KOPT-K1 (cell line): ENCODE data around the gene ETFBKMT.
"Not testable (repeated sequence)": the region's sequence is repeated elsewhere in the genome, so short reads cannot be mapped to it uniquely, and the experiment has no call there.

Source experiments
- H3K27ac ChIP-seq: fragments of 200-600 bp; sonication (generic); 2 replicates; pipeline ENCODE4 v1.5.1; 2016; ENCODE audit warnings: antibody characterized with exemption, mild to moderate bottlenecking, low read depth, low read length; ENCODE audit not compliant: poor library complexity, severe bottlenecking
- H3K36me3 ChIP-seq: fragments of 200-600 bp; sonication (generic); 2 replicates; pipeline ENCODE4 v1.5.1; 2017; ENCODE audit warnings: antibody characterized with exemption, mild to moderate bottlenecking, low read length, moderate library complexity; ENCODE audit not compliant: insufficient read depth
- H3K9me3 ChIP-seq: fragments of 200-600 bp; sonication (generic); 2 replicates; pipeline ENCODE4 v1.5.1; 2017; ENCODE audit warnings: antibody characterized with exemption, low read length, mild to moderate bottlenecking; ENCODE audit not compliant: insufficient read depth, poor library complexity, severe bottlenecking

The ETFBKMT gene

DNA sequence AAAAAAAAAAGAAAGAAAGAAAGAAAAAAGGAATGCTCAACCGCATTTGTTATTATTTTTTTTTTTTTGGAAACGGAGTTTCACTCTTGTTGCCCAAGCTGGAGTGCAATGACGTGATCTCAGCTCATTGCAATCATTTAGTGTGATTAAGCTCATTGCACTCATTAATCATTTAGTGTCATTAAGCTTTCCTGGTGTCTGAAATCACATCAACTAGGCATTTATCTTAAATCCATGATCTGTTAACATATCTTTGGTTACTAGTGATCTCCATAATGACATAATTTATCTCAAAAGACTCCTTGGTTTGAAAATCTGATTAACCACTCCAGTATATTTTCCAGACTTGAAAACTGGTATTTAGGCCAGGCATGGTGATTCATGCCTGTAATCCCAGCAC lies 26.3 kb downstream of the ETFBKMT start:
- Histone ChIP-seq H3K27ac (no peak overlapping the region), H3K36me3 (peaks cover 47% of the 10 kb centered on the region), H3K9me3 (peaks cover 39% of the 10 kb centered on the region)

DNA sequence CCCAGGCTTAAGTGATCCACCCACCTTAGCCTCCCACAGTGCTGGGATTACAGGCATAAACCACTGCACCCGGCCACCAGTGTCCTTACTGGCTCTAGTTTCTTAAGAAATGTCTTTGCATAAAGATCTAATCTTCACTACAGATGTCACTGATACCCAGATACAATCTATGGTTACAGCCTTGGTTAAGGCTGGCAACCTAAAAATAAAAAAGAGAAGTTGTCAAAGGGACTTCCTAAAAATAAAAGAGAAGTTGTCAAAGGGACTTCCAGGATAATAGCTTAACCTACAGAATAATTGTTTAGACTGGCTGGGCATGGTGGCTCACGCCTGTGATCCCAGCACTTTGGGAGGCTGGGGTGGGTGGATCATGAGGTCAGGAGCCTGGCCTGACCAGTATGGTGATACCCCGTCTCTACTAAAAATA lies 27.6 kb downstream of the ETFBKMT start:
- H3K27ac ChIP-seq = no peak overlapping the region
- peaks cover 47% of the 10 kb centered on the region for H3K36me3 ChIP-seq
- peaks cover 39% of the 10 kb centered on the region for H3K9me3 ChIP-seq

DNA sequence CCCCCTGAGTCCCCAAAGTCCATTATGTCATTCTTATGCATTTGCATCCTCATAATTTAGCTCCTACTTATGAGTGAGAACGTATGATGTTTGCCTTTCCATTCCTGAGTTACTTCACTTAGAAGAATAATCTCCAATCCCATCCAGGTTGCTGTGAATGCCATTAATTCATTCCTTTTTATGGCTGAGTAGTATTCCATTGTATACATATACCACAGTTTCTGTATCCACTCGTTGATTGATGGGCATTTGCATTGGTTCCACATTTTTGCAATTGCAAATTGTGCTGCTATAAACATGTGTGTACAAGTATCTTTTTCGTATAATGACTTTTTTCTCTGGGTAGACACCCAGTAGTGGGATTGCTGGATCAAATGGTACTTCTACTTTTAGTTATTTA lies 30.4 kb downstream of the ETFBKMT start:
- not testable (repeated sequence) for H3K27ac ChIP-seq
- H3K9me3 ChIP-seq = peaks cover 12% of the 10 kb centered on the region
- peaks cover 41% of the 10 kb centered on the region for H3K36me3 ChIP-seq

DNA sequence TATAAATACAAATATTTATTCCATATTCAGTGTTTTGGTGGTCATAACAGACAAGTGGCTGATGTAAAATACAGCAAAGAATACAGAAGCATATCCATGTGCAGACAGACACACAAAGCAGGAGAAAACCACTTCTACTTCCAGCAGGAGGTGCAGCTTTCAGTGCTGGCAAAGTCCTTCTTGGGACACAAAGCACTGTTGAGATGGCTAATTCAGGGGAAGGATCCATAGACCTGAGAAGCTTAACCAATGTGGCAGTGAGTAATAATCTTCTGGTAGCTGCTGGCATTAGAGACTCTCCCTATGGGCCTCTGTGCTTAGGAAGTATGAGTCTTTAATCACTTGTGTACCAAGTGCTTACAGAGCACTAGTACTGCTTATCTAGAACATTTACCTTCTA lies 42.6 kb downstream of the ETFBKMT start:
- peaks cover 30% of the 10 kb centered on the region for H3K36me3 ChIP-seq
- no peak overlapping the region for H3K27ac ChIP-seq
- H3K9me3 ChIP-seq = peaks cover 6% of the 10 kb centered on the region

DNA sequence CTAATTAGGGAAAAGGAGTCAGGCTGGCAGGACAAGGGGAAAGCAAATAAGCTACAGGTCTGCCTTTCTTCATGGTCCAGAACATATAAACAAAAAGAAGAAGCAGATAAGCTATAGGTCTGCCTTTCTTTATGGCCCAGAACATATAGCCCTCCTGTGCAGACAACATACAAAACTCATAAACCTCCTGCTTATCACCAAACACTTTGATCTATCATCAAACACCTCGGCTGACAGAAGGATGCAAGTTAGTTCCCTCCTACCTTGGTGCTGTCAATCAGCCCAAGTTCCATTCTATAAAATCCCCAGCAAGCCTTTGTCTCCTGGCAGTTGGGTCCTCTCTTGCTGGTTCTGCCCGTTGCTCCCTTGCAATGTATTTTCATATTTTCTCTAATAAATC lies 46.1 kb downstream of the ETFBKMT start:
- Histone ChIP-seq H3K36me3 (peaks cover 22% of the 10 kb centered on the region), H3K9me3 (peaks cover 34% of the 10 kb centered on the region), H3K27ac (no peak overlapping the region)

DNA sequence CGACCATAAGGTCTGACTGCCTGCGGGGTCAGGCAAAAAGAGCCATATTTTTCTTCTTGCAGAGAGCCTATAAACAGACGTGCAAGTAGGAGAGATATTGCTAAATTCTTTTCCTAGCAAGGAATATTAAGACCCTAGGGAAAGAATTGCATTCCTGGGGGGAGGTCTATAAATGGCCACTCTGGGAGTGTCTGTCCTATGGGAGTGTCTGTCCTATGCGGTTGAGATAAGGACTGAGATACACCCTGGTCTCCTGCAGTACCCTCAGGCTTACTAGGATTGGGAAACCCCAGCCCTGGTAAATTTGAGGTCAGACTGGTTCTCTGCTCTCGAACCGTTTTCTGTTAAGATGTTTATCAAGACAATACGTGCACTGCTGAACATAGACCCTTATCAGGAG lies 48.6 kb downstream of the ETFBKMT start:
- H3K27ac ChIP-seq = not testable (repeated sequence)
- Histone ChIP-seq H3K36me3 (peaks cover 22% of the 10 kb centered on the region), H3K9me3 (peaks cover 39% of the 10 kb centered on the region)

DNA sequence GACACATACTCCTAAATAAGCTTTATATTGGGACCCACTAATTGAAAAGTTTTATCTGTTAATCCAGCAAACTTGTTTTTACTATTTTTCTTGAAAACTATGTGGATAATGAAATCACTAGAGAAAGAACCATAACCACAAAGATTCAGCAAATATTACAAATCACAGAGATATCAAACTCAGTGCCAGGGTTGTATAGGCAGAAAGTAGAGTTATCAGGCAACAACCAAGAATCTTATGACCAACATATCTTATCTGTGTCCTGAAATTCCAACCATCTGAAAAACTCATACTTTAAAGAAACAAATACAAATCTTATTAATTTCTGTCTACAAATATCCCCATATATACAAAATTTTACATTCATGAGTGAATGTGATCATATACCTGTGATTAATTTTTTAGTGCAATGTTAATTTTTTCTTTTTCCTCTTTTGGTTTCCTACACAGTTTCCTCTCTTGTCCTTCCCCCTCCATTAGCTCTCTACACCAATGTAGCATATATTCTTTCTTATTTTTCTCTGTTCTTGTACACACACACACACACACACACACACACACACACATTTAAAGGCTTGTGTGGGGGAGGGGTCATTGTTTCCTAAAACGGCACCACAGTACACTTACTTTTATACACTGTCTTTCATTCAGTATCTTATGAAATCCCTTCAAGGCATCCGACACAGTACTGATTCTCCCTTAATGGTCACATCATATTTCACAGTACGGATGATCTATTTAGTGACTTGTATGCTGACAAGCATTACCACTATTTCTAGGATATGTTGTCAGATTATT lies 50.7 kb downstream of the ETFBKMT start:
- Histone ChIP-seq H3K27ac (no peak overlapping the region), H3K36me3 (peaks cover 25% of the 10 kb centered on the region), H3K9me3 (peaks cover 44% of the 10 kb centered on the region)

DNA sequence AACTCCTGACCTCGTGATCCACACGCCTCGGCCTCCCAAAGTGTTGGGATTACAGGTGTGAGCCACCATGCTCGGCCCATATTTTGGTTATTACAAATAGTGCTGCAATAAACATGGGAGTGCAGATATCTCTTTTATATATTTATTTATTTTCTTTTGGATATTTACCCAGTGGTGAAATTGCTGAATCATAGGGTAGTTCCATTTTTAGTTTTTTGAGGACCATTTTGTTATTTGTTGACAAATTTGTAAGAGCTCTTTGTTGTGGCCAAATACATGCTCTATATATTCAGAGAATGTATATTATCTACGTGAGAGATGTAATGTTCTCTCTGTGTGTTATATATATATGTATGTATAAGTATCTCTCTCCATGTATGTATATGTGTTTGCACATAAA lies 53.4 kb downstream of the ETFBKMT start:
- Histone ChIP-seq H3K27ac (no peak overlapping the region), H3K36me3 (peaks cover 20% of the 10 kb centered on the region), H3K9me3 (peaks cover 41% of the 10 kb centered on the region)

DNA sequence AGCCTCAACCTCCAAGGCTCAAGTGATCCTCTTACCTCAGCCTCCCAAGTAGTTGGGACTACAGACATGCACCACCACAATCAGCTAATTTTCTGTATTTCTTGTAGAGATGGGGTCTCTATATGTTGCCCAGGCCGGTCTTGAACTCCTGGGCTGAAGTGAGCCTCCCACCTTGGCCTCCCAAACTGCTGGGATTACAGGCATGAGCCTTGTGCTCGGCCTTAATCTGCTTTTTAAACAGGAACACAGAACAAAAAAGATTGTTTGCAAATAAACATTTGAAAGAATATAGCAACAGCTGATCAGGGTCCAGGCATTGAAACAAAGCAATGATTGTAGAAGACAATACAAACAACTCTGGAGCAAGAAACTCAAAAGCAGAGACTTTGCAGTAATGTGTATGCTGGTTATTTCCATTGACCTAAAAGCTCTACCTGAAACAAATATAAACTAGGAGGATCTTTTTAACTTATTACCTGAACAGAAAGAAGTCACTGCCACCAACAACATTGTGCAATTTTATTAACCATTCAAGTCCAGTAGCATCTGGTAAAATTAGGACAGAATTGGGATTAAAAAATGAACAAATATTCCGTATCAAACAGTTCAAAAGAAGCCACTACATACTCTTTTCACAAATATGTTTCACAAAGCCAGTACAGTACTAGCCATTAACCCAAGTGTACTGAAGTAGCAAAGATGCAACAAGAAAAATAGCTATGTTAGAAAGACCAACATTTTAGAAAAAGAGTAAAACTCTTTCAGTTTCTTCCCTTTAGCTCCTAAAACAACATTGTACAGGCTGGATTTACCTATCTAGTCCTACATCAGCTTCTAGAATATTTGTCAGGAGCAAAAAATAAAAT lies 55.2 kb downstream of the ETFBKMT start:
- Histone ChIP-seq H3K27ac (no peak overlapping the region), H3K36me3 (peaks cover 22% of the 10 kb centered on the region; the same call in 1 of the 2 replicates), H3K9me3 (peaks cover 41% of the 10 kb centered on the region)

DNA sequence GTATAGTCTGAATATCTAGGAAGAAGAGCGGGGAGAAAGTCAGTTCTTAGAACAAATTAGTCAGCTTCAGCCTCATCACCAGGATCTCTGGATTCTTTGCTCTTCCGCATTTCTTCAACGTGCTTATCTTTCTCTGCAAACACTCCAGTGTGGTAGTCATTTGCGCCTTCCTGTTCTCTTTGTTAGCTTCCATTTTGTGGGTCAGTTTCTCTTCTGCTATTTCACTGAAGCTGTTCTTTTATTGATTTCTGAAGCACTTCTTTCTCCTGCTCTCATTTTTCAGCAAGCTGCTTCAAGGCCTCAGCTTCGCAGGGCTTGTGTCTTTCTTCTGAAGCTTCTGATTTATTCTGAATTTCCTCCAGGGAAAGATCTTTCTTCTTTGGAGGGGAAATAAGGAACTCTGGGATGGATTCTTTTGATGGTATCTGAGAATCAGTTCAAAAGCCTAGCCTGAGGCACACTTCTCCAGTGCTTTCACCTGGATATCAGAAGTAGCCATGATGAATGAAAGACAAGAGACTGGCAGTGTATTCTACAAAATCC lies 55.9 kb downstream of the ETFBKMT start:
- H3K36me3 ChIP-seq = peaks cover 29% of the 10 kb centered on the region; the same call in 1 of the 2 replicates
- no peak overlapping the region for H3K27ac ChIP-seq
- peaks cover 46% of the 10 kb centered on the region for H3K9me3 ChIP-seq

DNA sequence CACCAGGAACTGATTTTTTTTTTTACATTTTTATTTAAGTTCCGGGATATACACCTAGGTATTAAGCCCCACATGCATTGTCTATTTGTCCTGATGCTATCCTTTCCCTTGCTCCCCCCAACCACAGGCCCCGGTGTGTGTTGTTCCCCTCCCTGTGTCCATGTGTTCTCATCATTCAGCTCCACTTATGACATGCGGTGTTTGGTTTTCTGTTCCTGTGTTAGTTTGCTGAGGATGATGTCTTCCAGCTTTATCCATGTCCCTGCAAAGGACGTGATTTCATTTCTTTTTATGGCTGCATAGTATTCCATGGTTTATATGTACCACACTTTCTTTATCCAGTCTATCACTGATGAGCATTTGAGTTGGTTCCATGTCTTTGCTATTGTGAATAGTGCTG lies 57.5 kb downstream of the ETFBKMT start:
- Histone ChIP-seq H3K9me3 (peaks cover 55% of the 10 kb centered on the region), H3K36me3 (peaks cover 30% of the 10 kb centered on the region; the same call in 1 of the 2 replicates)
- not testable (repeated sequence) for H3K27ac ChIP-seq

DNA sequence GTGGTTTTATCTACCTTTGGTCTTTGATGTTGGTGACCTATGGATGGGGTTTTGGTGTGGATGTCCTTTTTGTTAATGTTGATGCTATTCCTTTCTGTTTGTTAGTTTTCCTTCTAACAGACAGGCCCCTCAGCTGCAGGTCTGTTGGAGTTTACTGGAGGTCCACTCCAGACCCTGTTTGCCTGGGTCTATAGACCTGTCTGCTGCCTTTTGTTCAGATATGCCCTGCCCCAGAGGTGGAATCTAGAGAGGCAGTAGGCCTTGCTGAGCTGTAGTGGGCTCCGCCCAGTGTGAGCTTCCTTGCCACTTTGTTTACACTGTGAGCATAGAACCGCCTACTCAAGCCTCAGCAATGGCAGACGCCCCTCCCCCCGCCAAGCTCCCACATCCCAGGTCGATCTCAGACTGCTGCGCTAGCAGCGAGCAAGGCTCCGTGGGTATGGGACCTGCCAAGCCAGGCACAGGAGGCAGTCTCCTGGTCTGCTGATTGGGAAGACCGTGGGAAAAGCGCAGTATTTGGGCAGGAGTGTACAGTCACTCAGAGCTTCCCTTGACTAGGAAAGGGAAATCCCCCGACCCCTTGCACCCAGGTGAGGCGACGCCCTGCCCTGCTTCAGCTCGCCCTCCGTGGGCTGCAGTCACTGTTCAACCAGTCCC lies 59.2 kb downstream of the ETFBKMT start:
- not testable (repeated sequence) for H3K27ac ChIP-seq

DNA sequence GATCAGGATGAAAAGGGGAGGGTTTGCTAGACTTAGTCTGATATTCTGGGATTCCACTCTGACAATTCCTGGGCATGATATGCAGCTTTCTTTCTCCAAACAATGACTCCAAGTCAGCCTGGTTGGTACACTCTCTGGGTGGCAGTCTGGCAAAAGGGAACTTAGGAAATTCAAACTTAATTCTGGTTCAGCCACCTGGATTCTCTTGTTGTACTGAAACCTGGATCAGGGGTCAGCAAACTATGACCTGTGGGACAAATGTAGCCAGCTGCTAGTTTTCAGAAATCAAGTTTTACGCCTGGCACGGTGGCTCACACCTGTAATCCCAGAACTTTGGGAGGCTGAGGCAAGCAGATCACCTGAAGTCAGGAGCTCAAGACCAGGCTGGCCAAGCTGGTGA lies 63.1 kb downstream of the ETFBKMT start:
- H3K9me3 ChIP-seq = peaks cover 44% of the 10 kb centered on the region
- H3K36me3 ChIP-seq = peaks cover 23% of the 10 kb centered on the region; the same call in 1 of the 2 replicates
- no peak overlapping the region for H3K27ac ChIP-seq

More for the DNA sequence above, 59.2 kb downstream of the ETFBKMT start:
- Histone ChIP-seq H3K36me3 (peaks cover 27% of the 10 kb centered on the region; the same call in 1 of the 2 replicates), H3K9me3 (peaks cover 53% of the 10 kb centered on the region)
